GM18867 (cell line): ENCODE measurements around the gene RNF167.
"Not testable (repeated sequence)": the region's sequence is repeated elsewhere in the genome, so short reads cannot be mapped to it uniquely, and the experiment has no call there.

Experiments used
- ATAC-seq: cut with Tn5 transposase; IDR thresholded peaks from one replicate; pipeline ENCODE4 v1.9.1; 2021; ENCODE audit warnings: mild to moderate bottlenecking, moderate library complexity; ENCODE audit not compliant: unreplicated experiment

The RNF167 gene

DNA sequence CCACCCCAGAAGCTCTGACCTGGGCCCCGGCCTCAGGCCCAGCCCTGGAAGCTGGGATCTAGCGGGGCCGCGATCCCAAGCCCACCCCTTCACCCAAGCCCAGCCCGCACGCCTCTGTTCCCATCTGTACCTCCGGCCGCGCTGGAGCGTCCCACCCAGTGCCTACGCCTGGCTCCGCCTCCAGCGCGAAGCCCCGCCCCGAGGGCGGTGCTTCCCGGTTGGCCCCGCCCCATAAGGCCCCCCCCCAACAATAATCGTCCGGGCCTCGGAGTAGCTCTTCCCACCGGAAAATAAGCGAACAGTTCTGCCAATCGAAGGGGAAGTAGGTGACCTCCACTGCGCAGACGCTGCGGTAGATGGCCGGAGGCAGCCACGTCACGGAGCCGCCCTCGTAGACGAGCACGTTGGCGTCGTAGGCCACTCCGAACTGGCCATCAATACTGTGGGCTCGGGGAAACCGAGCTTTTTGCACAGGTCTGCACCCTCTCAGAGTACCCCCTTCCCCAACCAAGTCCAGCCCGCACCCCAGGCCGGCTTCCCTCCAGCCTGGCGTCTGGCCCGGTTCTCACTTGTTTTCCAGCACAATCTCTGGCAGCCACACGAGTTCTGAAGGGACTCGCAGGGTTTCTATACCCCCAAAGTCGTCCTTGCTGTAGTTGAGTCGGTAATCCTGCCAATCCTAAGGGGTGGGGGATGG is 38.3 kb upstream of the RNF167 start:
- no peak for ATAC-seq

DNA sequence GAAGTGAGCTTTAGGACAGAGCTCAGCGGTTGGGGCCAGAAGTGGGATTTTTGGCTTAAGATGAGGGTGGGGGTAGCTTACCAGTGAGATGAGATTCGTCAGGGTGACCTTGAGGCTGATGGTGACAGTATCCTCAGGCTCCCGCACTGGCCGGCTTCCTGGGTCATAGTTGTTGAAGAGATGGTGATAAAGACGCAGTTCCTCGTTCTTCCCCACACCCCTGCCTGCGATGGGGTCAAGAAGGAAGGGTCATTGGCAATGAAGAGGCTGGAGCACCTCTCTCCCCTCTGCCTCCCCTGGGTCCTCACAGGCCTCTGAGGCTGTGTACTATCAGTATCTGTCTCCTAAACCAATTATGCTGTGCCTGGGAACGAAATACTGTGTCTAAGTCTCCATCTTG is 37.5 kb upstream of the RNF167 start:
- ATAC-seq: no peak

DNA sequence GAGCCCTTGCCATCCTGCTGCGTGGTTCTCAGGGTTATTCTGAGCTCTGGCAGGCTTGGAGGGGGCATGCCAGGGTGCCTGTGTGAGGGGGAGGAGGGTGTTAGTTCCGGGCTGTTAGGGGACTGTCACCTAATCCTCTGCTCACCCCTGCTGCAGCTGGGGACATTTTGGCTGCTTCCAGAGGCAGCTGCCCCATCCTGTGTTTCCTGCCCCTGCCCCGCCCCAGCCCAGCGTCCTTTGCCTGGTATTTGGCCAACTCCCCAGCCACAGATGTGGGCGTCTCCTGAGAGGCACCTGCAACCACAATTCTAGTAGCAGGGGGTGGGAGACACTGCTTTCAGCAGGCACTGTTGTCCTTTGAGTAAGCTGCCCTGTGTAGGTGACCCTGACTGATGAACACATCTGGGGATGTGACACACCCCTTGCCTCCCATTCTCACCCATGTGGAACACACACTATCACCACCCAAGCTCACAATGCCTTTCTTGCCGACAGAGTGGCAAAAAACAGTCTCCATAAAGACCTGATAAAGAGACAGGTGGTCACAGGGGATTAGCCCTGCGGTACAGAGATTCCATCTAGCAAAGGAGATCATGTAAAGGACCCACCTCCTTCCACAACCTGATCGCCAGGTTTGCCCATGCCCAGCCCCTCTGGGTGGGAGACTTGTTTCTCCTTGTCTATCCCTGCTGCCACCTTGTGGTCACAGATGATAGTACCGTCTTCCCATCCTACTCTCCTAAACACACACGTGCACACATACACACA is 36.8 kb upstream of the RNF167 start, which contains the start of gene CHRNE:
Gene CHRNE (minus strand): TSS at position 48 of the 768 bp plus-strand sequence. CDS start 35 bp downstream, at position 13.
- peak; percentile 39 for ATAC-seq

DNA sequence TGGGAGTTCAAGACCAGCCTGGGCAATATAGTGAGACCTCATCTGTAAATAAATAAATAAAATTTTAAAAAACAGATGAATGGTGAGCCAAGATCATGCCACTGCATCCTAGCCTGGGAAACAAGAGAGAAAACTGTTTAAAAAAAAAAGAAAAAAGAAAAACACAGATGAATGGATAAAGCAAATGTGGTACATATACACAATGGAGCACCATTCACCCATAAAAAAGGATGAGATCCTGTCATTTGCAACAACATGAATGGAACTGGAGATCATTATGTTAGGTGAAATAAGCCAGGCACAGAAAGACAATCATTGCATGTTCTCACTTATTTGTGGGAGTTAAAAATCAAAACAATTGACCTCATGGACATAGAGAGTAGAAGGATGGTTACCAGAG is 33.4 kb upstream of the RNF167 start:
- ATAC-seq: not testable (repeated sequence)

DNA sequence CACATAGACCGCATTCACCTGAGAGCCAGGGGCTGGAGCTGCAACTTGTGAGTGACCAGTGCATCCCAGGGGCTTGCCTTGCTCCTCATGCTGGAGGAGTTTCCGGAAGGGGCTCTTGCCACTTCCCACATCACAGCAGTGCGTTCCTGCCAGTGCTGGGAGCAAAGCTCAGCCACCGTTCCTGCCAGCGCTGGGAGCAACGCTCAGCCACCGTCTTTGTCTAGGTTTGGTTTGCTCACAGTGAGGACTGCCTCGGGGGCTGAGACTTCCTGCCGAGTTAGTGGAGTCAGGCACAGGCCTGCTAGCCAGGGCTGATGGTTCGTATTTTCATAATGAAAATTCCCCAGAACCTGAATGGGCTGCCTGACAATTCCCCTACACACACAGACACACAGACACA is 31.8 kb upstream of the RNF167 start:
- ATAC-seq: no peak

DNA sequence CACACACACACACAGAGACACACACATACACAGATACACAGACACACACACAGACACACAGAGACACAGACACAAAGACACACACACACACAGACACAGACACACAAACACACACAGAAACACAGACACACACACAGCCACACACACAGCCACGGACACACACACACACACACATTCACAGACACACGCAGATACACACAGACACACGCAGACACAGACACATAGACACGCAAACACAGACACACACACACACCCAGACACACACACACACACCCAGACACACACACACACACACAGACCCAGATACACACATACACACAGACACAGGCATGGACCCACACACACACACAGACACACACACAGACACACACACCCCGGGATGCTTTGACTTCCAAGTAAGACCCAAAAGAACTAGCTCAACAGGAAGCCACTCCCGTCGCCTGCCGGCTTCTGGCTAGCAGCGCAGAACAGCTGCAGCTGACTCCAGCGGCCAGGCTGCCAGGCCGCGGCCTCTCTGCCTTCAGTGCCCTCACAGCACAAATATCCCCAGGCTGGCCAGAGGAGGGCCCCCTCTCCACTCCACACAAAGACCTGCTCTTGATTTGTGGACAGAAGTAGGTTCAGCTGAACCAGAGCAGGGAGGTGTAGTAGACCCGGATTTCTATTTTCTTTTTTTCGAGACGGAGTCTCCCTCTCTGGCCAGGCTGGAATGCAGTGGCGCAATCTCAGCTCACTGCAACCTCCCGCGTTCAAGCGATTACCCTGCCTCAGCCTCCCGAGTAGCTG is 31.2 kb upstream of the RNF167 start:
- ATAC-seq: peak; percentile 52

DNA sequence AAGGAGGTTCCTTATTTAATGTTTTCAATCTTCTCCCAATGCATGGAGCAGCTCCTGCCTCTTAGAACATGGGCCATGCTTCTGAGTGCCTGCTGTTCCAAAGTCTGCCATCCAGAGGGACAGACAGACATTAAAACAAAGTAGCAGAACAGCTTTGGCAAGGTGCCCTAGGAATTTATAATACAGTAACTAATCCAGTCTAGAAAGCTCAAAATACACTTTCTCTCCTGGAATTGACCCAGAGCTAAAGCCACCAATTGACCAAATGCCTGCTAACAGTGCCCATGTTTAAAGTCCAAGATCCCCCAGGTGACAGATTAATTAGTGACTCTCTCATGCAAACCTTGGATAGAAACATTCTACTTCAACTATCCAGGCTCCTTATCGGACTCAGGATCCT is 26.1 kb upstream of the RNF167 start:
- ATAC-seq: no peak

DNA sequence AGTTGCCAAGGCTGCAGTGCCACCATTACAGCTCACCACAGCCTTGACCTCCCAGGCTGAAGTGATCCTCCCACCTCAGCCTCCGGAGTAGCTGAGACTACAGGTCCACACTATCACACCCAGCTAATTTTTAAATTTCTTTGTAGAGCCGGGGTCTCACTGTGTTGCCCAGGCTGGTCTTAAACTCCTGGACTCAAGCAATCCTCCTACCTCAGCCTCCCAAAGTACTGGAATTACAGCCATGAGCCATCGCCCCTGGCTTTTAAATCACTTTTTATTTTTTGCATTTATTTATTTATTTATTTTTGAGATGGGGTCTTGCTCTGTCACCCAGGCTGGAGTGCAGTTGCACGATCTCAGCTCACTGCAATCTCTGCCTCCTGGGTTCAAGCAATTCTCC is 25.5 kb upstream of the RNF167 start:
- not testable (repeated sequence) for ATAC-seq

DNA sequence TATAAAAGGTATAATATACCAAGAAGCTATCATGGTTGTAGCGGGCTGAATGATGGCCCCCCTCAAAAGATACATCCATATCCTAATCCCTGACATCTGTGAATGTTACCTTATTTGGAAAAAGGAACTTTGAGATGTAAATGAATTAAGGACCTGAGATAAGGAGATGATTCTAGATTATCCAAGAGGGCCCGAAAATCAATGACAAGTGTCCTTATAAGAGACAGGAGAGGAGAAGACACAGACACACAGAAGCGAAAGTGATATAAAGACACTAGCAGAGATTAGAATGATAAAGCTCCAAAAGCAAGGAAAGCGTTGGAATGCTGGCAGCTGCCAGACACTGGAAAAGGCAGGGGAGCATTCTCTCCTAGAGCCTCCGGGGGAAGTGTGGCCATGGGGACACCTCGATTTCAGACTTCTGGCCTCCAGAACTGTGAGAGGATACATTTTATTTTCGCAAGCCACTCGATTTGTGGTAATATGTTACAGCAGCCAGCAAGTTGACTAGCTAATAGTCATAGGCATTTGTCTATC is 20.5 kb upstream of the RNF167 start:
- no peak for ATAC-seq

DNA sequence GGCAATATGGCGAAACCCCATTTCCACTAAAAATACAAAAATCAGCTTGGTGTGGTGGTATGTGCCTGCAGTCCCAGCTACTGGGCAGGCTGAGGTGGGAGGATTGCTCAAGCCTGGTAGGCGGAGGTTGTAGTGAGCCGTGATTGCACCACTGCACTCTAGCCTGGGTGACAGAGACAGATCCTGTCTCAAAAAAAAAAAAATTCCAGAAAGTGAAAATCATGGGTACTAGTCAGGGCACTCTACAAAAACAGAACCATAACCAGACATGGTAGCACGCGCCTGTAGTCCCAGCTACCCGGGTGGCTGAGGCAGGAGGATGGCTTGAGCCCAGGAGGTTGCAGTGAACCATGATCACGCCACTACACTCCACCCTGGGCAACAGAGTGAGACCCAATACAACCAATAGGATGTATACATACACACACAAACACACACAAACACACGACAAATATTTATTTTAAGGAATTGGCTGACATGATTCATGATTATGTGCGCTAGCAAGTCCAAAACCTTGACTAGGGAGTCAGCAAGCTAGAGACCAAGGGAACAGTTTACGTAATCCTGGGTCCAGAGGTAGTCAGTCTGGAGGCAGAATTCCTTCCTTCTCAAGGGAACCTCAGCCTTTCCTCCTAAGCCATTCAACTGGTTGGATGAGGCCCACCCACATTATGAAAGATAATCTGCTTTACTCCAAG is 19.6 kb upstream of the RNF167 start:
- no peak for ATAC-seq

DNA sequence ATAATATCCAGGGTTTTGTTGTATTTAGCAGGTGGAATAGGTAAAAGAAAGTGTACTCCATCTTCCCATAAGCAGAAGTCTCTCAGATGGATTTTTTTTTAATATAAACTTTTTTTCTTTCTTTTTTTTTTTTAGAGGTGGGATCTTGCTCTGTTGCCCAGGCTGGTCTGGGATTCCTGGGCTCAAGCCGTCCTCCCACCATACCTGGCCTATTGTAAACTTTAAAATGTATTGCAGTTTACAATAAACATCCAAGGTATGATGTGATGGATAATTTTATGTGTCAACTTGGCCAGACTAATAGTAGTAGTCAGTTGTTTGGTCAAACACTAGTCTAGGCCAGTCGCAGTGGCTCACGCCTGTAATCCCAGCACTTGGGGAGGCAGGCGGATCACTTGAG is 18.7 kb upstream of the RNF167 start:
- no peak for ATAC-seq

DNA sequence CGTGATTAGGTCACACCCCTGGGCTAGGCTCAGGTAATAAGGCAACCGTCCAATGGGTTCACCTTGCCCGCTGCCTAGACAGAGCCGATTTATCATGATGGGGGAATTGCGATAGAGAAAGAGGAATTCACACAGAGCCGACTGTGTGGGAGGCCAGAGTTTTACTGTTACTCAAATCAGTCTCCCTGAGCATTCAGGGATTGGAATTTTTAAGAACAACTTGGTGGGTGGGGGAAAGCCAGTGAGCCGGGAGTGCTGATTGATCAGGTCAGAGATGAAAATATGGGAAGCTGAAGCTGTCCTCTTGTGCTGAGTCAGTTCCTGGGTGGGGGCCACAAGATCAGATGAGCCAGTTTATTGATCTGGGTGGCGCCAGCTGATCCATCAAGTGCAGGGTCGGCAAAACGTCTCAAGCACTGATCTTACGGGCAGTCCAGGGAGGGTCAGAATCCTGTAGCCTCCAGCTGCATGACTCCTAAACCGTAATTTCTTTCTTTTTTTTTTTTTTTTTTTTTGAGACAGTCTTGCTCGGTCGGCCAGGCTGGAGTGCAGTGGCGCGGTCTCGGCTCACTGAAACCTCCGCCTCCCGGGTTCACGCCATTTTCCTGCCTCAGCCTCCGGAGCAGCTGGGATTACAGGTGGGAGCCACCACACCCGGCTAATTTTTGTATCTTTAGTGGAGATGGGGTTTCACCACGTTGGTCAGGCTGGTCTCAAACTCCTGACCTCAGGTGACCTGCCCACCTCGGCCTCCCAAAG is 13.3 kb upstream of the RNF167 start:
- ATAC-seq: not testable (repeated sequence)

DNA sequence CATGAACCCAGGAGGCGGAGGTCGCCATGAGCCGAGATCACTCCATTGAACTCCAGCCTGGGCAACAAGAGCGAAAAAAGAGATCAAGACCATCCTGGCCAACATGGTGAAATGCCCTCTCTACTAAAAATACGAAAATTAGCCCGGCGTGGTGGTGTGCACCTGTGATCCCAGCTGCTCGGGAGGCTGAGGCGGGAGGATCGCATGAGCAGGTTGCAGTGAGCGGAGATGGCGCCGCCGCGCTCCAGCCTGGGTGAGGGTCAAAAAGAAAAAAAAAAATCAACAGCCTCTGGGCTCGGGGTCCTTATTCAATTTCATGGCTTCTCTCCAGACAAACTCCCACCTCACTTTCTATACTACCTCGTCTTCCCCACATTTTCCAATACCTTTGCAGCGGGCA is 11.2 kb upstream of the RNF167 start:
- ATAC-seq: no peak

DNA sequence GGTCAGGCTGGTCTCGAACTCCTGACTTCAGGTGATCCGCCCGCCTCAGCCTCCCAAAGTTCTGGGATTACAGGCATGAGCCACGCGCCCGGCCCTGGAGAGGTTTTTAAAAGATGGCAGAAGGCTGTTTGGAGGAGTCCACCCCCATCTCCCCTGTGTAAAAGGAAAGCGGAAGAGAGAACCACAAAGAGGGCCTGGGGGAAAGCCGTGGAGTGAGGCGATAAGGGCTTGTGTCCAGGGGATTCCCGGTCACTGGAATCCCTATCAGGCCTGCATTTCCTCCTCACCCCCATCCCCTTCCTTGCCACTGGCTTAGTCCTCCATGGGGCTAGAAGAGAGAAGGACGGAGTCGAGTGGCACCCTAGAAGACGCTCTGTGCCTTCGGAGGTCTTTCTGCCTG is 8.1 kb upstream of the RNF167 start, which contains the start of gene GP1BA:
Gene GP1BA (plus strand): TSS at position 315 of the 400 bp plus-strand sequence. CDS start 328 bp downstream, outside the sequence.
- ATAC-seq: no peak

DNA sequence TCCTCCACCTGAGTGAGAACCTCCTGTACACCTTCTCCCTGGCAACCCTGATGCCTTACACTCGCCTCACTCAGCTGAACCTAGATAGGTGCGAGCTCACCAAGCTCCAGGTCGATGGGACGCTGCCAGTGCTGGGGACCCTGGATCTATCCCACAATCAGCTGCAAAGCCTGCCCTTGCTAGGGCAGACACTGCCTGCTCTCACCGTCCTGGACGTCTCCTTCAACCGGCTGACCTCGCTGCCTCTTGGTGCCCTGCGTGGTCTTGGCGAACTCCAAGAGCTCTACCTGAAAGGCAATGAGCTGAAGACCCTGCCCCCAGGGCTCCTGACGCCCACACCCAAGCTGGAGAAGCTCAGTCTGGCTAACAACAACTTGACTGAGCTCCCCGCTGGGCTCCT is 7.3 kb upstream of the RNF167 start:
- no peak for ATAC-seq

DNA sequence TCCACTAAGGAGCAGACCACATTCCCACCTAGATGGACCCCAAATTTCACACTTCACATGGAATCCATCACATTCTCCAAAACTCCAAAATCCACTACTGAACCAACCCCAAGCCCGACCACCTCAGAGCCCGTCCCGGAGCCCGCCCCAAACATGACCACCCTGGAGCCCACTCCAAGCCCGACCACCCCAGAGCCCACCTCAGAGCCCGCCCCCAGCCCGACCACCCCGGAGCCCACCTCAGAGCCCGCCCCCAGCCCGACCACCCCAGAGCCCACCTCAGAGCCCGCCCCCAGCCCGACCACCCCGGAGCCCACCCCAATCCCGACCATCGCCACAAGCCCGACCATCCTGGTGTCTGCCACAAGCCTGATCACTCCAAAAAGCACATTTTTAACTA is 6.4 kb upstream of the RNF167 start:
- ATAC-seq: no peak

DNA sequence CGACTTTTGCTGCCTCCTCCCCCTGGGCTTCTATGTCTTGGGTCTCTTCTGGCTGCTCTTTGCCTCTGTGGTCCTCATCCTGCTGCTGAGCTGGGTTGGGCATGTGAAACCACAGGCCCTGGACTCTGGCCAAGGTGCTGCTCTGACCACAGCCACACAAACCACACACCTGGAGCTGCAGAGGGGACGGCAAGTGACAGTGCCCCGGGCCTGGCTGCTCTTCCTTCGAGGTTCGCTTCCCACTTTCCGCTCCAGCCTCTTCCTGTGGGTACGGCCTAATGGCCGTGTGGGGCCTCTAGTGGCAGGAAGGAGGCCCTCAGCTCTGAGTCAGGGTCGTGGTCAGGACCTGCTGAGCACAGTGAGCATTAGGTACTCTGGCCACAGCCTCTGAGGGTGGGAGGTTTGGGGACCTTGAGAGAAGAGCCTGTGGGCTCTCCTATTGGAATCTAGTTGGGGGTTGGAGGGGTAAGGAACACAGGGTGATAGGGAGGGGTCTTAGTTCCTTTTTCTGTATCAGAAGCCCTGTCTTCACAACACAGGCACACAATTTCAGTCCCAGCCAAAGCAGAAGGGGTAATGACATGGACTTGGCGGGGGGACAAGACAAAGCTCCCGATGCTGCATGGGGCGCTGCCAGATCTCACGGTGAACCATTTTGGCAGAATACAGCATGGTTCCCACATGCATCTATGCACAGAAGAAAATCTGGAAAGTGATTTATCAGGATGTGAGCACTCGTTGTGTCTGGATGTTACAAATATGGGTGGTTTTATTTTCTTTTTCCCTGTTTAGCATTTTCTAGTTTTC is 5.7 kb upstream of the RNF167 start:
- ATAC-seq: no peak

DNA sequence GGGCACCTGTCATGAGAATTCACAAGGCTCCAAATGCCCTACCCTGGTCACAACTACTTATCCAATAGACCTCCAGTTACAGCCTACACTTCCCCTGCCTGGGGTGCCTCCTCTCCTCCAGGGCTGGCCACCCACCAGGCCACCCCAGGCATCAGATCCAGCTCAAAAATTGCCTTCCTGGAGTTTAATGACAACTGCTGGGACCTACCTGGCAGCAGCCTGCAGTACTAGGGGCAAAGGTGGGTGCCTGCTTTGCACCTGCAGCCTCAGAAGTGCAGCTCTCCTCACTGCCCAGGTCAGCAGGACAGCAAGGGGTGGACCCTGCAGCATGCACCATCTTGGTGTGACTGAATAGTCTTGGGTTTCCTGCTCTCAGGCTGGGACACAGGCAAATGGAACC is 4.4 kb upstream of the RNF167 start:
- no peak for ATAC-seq

DNA sequence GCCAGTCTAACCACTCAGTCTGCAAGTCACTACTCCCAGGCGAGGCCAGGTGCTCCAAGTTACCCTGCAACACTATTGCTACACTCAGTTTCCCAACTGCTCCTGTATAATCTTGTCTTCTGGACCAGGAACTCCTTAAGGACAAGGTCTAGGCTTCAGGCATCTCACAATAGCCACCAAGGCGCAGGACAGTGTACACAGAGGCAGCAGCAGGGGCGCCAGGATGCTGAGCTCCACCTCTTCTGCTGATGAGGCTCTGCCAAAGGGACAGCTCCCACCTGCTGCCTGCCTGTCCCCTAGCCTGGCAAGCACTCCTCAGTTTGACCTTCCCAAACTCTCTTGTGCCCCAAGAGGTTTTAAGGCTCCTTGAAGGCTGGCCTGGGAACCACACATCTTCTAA is 3.6 kb upstream of the RNF167 start:
- no peak for ATAC-seq
